Breast epithelium (tissue), 3 donors: ENCODE results near the gene CARD16.

Experiments
- CTCF ChIP-seq, 3 donors: fragments of 450-650 bp; IDR thresholded peaks; one replicate each; pipeline ENCODE4 v1.5.1; 2016 to 2017; ENCODE audit warnings: antibody characterized with exemption in 3 of 3, mild to moderate bottlenecking in 3 of 3, moderate library complexity in 3 of 3
- POLR2A ChIP-seq: fragments of 450-650 bp; IDR thresholded peaks from one replicate; pipeline ENCODE4 v1.6.1; 2016; ENCODE audit warnings: antibody characterized with exemption, mild to moderate bottlenecking, moderate library complexity

- TF ChIP-seq CTCF (IDR thresholded peaks at IDR 0.05) (no peak), POLR2A (no peak)
Observed at GRCh38 chr11:105081412-105082150, 36.4 kb upstream of the CARD16 start.
